AG10803 (cell line): Measurements from ENCODE around the gene TUBB2A.
A peak's percentile ranks its signal among the peaks of the same experiment; 100 is the strongest.
"Not testable (repeated sequence)": the region's sequence is repeated elsewhere in the genome, so short reads cannot be mapped to it uniquely, and the experiment has no call there.

Experiments used
- DNase-seq: peaks from one replicate; pipeline ENCODE4 v3.0.0; 2010; ENCODE audit warnings: low read depth
- H3K4me3 ChIP-seq: 2 replicates; pipeline ENCODE4 v1.5.1; 2011; ENCODE audit warnings: mild to moderate bottlenecking, low read length, control low read depth
- TF ChIP-seq, protein P1 (sequence below): conservative IDR thresholded peaks from 2 replicates; pipeline ENCODE4 v1.5.1; 2011; ENCODE audit warnings: mild to moderate bottlenecking, low read length, control low read depth, inconsistent platforms

Gene TUBB2A

DNA sequence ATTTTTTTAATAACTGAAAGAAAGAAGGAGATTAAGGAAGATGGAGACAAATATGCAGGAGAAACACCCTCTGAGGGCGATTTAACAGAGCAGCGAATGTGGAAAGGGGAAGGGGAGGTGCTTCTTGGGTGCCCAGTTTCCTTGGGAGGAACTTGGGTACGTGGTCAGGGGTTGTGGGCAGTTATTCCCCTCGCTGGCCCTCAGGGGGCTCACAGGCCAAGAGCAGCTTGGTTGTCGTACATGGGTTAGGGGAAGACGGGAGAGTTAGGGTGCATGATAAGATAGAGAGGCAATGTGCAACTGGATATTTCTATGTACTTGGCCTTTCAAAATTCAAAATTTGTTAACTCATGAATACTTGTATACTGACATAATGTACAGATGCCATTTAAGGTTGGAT is 7.0 kb upstream of the TUBB2A start:
- H3K4me3 ChIP-seq, result no peak overlapping the region
- no peak for DNase-seq
- TF ChIP-seq, protein P1, sequence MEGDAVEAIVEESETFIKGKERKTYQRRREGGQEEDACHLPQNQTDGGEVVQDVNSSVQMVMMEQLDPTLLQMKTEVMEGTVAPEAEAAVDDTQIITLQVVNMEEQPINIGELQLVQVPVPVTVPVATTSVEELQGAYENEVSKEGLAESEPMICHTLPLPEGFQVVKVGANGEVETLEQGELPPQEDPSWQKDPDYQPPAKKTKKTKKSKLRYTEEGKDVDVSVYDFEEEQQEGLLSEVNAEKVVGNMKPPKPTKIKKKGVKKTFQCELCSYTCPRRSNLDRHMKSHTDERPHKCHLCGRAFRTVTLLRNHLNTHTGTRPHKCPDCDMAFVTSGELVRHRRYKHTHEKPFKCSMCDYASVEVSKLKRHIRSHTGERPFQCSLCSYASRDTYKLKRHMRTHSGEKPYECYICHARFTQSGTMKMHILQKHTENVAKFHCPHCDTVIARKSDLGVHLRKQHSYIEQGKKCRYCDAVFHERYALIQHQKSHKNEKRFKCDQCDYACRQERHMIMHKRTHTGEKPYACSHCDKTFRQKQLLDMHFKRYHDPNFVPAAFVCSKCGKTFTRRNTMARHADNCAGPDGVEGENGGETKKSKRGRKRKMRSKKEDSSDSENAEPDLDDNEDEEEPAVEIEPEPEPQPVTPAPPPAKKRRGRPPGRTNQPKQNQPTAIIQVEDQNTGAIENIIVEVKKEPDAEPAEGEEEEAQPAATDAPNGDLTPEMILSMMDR, result no peak

DNA sequence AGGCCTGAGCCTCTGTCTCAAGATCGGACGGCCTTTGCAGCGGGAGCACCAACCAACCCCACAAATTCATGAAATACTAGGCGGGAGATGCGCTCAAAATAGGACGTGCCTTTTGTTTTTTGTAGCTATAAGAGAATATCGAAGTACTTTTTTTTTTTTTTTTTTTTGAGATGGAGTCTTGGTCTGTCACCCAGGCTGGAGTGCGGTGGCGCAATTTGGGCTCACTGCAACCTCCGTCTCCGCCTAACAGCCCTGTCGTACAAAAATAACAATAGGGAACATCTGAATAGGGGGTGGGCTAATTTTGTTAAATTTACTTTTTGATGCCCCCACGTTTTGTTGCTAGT is 5.9 kb upstream of the TUBB2A start:
- peak overlapping the region; percentile 72 for H3K4me3 ChIP-seq
- TF ChIP-seq, protein P1, result no peak
- DNase-seq, result no peak

DNA sequence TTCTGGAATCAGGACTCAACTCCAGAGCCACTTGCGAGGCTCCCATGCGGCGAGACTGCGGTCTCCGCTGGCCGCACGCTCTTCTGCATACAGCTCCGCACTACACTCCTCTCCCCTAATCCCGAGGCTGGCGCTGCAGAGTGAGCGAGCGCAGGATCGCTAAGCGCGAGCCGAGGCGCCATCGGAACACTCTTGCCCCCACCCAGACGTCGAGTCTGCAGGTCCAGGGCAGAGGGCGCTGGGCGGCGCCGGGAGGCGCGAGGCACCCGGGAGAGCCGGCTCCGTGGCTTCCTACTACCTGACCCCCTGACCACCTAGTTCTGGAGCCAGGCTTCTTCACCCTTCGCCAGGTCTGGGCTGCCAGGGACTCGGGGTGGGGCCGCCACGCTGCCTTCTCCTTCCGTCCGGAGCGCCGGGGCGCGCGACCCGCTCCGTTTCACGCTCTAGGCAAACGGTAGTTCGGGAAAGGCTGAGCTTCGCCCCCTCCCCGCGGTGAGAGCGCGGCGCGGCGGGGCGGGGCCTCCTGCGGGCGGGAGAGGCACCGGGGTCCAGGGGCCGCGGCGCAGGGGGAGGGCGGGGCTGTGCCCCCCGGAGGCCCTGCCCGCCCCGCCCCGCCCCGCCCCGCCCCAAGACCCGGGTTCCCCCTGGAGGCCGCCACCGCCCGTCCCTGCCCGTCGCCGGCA is 5.4 kb upstream of the TUBB2A start:
- peak overlapping the region; percentile 72 for H3K4me3 ChIP-seq
- peak; percentile 82 for DNase-seq
- TF ChIP-seq, protein P1, result peak; percentile 15; the same call in 1 of the 2 replicates

DNA sequence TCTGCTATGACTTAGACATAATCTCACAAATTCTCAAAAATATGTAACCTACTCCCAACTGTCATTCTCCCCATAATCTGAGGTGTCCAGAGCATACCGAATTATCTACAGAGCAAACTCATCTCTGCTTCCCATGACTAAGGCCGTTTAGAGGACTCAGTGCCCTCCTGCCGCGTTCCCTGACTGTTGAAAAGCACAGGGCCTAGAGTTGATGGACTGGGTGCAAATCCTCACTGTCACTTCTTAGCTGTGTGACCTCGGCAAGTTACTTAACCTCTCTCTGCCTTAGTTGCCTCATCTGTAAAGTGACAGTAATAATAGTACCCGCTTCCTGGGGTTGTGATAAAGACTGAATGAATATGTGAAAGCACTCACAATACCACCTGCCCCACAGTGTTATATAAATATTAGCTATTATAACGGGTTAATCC is 4.7 kb upstream of the TUBB2A start:
- H3K4me3 ChIP-seq, result peak overlapping the region; percentile 72
- TF ChIP-seq, protein P1, result no peak
- DNase-seq, result no peak

DNA sequence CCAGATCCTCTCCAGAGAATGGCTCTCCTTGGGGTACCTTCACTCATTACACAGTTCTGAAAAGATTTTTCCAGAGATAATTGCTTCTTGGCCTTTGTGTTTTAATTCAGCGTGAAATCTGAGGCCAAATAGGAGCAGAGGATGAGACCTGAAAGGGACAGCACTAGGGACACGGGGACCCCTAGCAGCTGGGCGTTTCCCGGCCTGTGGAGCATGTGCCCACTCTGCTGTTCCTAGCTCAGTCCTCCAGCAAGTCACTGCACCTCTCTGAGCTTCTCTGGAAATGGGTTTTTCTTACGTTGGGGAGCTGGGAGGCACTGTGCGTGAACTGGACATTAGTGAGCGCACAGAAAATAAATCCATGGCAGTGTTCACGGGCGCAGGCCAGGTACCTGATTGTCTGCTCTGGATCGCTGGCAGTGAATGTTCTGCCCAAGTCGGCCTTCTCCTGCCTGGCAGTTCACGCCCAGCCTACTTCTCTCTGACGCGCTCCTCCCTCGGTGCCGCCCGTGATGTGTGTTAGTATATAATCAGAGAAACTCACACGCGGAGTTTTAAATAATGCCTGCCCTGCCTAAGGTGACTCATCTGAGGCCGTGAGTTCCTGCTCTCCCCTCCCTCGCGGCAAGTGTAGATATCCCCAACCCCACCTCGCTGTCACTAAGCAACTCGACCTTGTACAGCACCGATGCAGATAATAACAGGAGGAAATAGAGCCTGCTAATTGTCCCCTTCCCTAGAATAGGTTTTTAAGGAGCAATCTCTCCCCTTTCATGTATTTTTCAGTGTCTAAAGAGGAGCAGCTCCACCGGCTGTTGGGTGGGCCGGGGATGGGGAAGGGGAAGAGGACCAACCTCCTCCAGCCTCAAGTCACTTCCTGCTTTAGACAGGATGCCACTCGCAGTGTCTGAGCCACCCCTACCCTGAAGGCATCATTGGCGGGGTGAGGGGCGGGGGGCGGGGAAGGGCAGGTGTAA is 2.7 kb upstream of the TUBB2A start:
- DNase-seq, result no peak
- TF ChIP-seq, protein P1, result no peak
- no peak overlapping the region for H3K4me3 ChIP-seq

DNA sequence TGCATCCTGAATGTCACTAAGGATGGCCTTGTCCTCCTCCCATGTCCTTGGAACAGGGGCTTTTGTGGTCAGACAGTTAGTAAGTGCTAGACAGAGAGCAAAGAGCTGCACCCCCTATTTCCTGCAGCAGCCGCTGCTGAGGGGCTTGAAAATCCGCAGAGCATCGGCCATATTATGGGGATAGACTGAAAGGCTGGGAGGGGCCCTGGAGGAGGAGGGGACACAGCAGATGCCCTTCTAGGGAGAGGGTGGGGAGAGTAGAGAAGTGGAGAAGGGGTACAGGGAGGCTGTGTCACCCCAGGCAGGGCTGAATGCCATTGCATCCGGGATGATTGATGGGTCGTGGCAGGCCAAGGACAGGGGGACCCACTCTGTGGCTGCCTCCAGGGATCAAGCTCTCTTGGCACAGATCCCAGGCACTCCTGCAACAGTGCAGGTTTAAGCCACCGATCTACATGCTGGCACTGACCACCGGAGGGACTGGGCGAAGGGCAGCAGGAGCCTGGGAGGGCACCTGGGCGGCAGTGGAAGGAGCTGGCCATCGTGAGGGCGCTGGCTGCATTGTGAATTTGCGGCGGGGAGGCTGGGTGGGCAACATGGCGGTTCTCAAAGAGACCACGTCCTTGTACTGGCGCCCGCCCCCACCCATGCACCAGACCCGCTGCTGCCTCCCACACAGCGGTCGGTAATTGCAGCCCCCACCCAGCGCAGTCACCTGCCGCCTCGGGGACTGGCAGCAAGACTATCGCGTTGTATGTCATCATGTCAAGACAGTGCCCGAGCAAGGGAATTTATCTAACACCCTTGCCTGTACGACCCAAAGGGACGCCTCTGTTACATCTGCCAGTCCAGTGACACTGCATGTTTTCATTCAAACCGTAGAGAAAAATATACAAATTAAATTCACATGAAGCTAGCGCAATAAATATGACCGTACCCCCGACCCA is 887 bp downstream of the TUBB2A start:
- H3K4me3 ChIP-seq, result peak overlapping the region; percentile 88
- DNase-seq, result not testable (repeated sequence)

DNA sequence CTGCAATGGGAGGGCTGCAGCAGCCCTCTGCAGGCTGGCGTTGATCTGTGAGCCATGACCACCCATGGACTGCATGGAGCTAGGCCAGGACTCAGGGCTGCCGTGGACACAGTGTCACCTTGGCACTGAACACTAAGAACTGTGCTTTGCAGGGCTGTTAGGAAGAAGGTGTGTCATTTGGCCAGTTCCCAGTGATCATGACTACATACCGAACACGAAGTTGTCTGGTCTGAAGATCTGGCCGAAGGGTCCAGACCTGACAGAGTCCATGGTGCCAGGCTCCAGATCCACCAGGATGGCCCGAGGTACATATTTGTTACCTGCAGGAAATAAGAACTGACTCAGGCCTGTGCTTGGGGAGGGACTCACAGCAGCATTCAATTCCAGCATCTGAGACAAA is 1.9 kb downstream of the TUBB2A start:
- not testable (repeated sequence) for DNase-seq, H3K4me3 ChIP-seq
